ENCODE measurements around the gene KIAA0408. TPM values are rescaled to one million over a fixed set of nuclear protein-coding genes. Genes with fewer than 3 reads are reported as not detected.

Gene KIAA0408
- polyA plus RNA-seq, 1 donor from 2014 or later: 156 TPM

DNA sequence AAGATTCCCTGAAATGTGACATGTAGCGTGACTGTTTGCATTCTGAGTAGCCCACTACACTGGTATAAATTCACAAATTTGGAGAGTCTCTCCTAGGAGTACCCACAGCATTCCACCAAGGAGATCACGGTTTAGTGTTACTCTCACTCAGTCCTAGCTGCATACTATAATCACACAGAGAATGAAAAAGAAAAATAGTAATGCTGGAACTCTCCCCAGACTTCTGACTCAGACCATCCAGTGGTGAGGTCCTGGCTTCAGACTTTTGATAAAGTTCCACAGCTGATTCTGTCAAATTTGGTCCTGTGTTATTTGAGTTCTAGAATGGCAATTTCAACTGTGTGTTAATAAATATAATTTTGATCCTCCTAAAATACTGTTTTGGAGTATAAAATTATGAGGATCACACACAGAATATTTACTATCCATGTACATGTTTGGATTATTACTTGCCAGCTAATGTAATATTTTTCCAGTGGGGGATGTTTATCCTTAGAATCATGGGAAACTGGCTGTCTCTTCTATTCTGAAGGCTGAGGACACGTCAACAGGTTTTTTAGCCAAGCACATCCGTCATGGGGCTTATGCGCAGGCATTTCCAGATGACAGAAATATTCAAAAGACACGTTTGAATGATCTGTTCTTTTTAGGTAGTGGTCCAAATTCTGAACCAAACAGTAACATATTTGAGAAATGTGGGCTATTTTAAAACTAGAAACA is 5.1 kb upstream of the KIAA0408 start:
- Histone ChIP-seq H3K4me2 (ENCODE audit: low read length) (no peak overlapping the region), H3K27ac (ENCODE audit: low read length) (no peak overlapping the region)

DNA sequence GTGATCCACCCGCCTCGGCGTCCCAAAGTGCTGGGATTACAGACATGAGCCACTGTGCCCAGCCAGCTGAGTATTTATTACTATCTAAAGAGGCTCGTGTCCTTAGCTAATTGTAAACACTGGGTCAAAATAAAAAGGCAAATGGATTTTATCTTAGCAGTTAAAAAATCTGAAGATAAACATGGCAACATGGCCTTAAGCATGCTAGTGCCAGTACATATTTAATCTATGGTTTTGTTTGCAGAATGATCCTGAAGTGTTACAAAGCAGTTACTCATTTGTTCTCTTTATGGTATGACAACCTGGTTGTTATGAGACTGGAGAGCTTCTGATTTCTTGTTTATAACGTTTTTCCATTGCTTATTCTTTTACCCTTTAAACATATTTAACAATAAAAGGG is 3.9 kb upstream of the KIAA0408 start:
- no peak overlapping the region for H3K9ac ChIP-seq (ENCODE audit: low read length)
- no peaks in the 10 kb centered on the region for H3K9me3 ChIP-seq (ENCODE audit: low read length)
- no peaks in the 10 kb centered on the region for H3F3A ChIP-seq (ENCODE audit: insufficient read depth, low read length, poor library complexity, severe bottlenecking)
- TF ChIP-seq, protein P1, sequence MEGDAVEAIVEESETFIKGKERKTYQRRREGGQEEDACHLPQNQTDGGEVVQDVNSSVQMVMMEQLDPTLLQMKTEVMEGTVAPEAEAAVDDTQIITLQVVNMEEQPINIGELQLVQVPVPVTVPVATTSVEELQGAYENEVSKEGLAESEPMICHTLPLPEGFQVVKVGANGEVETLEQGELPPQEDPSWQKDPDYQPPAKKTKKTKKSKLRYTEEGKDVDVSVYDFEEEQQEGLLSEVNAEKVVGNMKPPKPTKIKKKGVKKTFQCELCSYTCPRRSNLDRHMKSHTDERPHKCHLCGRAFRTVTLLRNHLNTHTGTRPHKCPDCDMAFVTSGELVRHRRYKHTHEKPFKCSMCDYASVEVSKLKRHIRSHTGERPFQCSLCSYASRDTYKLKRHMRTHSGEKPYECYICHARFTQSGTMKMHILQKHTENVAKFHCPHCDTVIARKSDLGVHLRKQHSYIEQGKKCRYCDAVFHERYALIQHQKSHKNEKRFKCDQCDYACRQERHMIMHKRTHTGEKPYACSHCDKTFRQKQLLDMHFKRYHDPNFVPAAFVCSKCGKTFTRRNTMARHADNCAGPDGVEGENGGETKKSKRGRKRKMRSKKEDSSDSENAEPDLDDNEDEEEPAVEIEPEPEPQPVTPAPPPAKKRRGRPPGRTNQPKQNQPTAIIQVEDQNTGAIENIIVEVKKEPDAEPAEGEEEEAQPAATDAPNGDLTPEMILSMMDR (IDR thresholded peaks at IDR 0.05; ENCODE audit: poor library complexity, severe bottlenecking): no peak
- TF ChIP-seq, protein P2, sequence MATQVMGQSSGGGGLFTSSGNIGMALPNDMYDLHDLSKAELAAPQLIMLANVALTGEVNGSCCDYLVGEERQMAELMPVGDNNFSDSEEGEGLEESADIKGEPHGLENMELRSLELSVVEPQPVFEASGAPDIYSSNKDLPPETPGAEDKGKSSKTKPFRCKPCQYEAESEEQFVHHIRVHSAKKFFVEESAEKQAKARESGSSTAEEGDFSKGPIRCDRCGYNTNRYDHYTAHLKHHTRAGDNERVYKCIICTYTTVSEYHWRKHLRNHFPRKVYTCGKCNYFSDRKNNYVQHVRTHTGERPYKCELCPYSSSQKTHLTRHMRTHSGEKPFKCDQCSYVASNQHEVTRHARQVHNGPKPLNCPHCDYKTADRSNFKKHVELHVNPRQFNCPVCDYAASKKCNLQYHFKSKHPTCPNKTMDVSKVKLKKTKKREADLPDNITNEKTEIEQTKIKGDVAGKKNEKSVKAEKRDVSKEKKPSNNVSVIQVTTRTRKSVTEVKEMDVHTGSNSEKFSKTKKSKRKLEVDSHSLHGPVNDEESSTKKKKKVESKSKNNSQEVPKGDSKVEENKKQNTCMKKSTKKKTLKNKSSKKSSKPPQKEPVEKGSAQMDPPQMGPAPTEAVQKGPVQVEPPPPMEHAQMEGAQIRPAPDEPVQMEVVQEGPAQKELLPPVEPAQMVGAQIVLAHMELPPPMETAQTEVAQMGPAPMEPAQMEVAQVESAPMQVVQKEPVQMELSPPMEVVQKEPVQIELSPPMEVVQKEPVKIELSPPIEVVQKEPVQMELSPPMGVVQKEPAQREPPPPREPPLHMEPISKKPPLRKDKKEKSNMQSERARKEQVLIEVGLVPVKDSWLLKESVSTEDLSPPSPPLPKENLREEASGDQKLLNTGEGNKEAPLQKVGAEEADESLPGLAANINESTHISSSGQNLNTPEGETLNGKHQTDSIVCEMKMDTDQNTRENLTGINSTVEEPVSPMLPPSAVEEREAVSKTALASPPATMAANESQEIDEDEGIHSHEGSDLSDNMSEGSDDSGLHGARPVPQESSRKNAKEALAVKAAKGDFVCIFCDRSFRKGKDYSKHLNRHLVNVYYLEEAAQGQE (IDR thresholded peaks at IDR 0.05; ENCODE audit: borderline replicate concordance): no peak
- no peak for TF ChIP-seq TAF1 (IDR thresholded peaks at IDR 0.05; ENCODE audit: low read depth)
- TF ChIP-seq POLR2AphosphoS5 (IDR thresholded peaks at IDR 0.05): no peak
- TF ChIP-seq EZH2 (IDR thresholded peaks at IDR 0.05; ENCODE audit: borderline replicate concordance, insufficient read depth, low read length, poor library complexity, severe bottlenecking): no peak
- no peak for TF ChIP-seq EP300 (conservative IDR thresholded peaks at IDR 0.05; ENCODE audit: poor library complexity, severe bottlenecking)
- TF ChIP-seq RAD21 (conservative IDR thresholded peaks at IDR 0.05): no peak
- no peak for TF ChIP-seq MXI1 (conservative IDR thresholded peaks at IDR 0.05; ENCODE audit: poor library complexity, severe bottlenecking)
- no peak for TF ChIP-seq SMC3 (conservative IDR thresholded peaks at IDR 0.05; ENCODE audit: poor library complexity)
- H3K9me2 ChIP-seq (ENCODE audit: insufficient read depth, low read length): no peaks in the 10 kb centered on the region
- H3K4me3 ChIP-seq (ENCODE audit: low read length): no peak overlapping the region
- H3K36me3 ChIP-seq (ENCODE audit: insufficient read depth, low read length): peaks cover 13% of the 10 kb centered on the region
- H3K27ac ChIP-seq (ENCODE audit: low read length): no peak overlapping the region
- H2AFZ ChIP-seq (ENCODE audit: low read depth, low read length): no peak overlapping the region
- no peaks in the 10 kb centered on the region for H3K27me3 ChIP-seq (ENCODE audit: insufficient read depth, low read depth, low read length)
- H3K79me2 ChIP-seq (replicated peaks; ENCODE audit: insufficient read depth, low read length): peaks cover 11% of the 10 kb centered on the region
- peaks cover 14% of the 10 kb centered on the region for H4K20me1 ChIP-seq (ENCODE audit: insufficient read depth)
- H3K4me2 ChIP-seq (ENCODE audit: low read length): no peak overlapping the region

More for the DNA sequence above, 5.1 kb upstream of the KIAA0408 start:
- Histone ChIP-seq H3K9me2 (ENCODE audit: insufficient read depth, low read length) (no peaks in the 10 kb centered on the region), H3K9me3 (ENCODE audit: low read length) (no peaks in the 10 kb centered on the region), H3K27me3 (ENCODE audit: insufficient read depth, low read depth, low read length) (no peaks in the 10 kb centered on the region), H2AFZ (ENCODE audit: low read depth, low read length) (no peak overlapping the region), H3K9ac (ENCODE audit: low read length) (no peak overlapping the region), H4K20me1 (ENCODE audit: insufficient read depth) (peaks cover 17% of the 10 kb centered on the region), H3K4me3 (ENCODE audit: low read length) (no peak overlapping the region), H3K36me3 (ENCODE audit: insufficient read depth, low read length) (peaks cover 10% of the 10 kb centered on the region), H3K79me2 (replicated peaks; ENCODE audit: insufficient read depth, low read length) (peaks cover 12% of the 10 kb centered on the region), H3F3A (ENCODE audit: insufficient read depth, low read length, poor library complexity, severe bottlenecking) (no peaks in the 10 kb centered on the region)
- no peak for TF ChIP-seq EZH2 (IDR thresholded peaks at IDR 0.05; ENCODE audit: borderline replicate concordance, insufficient read depth, low read length, poor library complexity, severe bottlenecking)
- no peak for TF ChIP-seq SMC3 (conservative IDR thresholded peaks at IDR 0.05; ENCODE audit: poor library complexity)
- no peak for TF ChIP-seq EP300 (conservative IDR thresholded peaks at IDR 0.05; ENCODE audit: poor library complexity, severe bottlenecking)
- TF ChIP-seq MXI1 (conservative IDR thresholded peaks at IDR 0.05; ENCODE audit: poor library complexity, severe bottlenecking): no peak
- no peak for TF ChIP-seq TAF1 (IDR thresholded peaks at IDR 0.05; ENCODE audit: low read depth)
- TF ChIP-seq, protein P1 (IDR thresholded peaks at IDR 0.05; ENCODE audit: poor library complexity, severe bottlenecking): no peak
- TF ChIP-seq, protein P2 (IDR thresholded peaks at IDR 0.05; ENCODE audit: borderline replicate concordance): no peak
- no peak for TF ChIP-seq RAD21 (conservative IDR thresholded peaks at IDR 0.05)
- TF ChIP-seq POLR2AphosphoS5 (IDR thresholded peaks at IDR 0.05): no peak
